Dermis microvascular lymphatic vessel endothelial cell (primary cell): Measurements from ENCODE around the gene ALKAL2. TPM values are rescaled to one million over a fixed set of nuclear protein-coding genes. Genes with fewer than 3 reads are reported as not detected.
A peak's percentile ranks its signal among the peaks of the same experiment; 100 is the strongest.
"Not testable (repeated sequence)": the region's sequence is repeated elsewhere in the genome, so short reads cannot be mapped to it uniquely, and the experiment has no call there.

Experiments
- DNase-seq, 2 donors: peaks; one replicate each; pipeline versions ENCODE4 v3.0.0 to v3.0.0-alpha.2; 2010; ENCODE audit warnings: low read depth in 2 of 2
- total RNA-seq: library from RNA; depleted of rRNA; stranded (reverse); fragments of >200 nt; gene quantifications from 2 replicates; pipeline ENCODE4 v1.2.1, GENCODE V29; 2014

Gene ALKAL2
- not detected in 2 replicates for total RNA-seq

DNA sequence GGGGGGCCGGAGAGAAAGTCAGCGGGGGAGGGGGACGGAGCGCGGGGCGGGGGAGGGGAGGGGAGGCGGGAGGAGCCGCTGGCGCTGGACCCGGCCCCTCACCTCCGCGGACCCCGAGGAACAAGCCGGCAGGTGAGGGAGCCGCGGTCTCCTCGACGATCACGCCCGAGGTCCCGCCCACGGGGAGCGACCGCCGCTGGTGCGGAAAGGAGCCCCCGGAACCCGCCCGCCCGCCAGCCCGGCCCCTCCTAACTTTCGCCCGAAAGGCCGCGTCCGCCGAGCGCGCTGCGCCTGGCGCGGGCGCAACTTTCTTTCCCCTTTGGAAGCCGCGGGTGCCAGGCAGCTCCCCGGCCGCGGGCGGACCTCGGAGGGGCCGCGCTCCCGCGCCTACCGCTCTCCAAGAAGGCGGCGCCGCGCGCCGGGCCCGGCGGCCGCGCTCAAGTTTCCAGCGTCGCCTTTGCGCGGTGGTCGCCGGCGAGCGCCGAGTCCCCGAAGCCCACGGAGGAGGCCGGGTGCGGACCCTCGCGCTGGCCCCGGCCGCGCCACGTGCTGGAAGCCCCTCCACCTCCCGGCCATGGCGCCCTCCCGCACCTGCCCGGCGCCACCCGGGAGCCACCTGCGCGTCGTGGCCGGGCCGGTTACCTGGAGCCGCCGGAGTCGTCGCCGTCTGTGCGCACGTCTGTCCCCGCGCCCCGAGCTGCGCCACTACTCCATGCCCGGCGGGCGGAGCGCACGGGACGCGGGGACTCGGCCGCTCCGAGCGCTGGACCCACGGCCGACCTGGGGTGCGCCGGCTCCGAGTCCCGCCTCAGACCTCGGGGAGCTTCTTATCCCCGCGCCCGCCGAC is at the start of gene ALKAL2:
Gene ALKAL2, minus strand, starts transcription at position 181 of the 847 bp plus-strand sequence. CDS start 256 bp downstream, outside the sequence.
- peak in 1 of 2 donors; percentile 12 for DNase-seq

DNA sequence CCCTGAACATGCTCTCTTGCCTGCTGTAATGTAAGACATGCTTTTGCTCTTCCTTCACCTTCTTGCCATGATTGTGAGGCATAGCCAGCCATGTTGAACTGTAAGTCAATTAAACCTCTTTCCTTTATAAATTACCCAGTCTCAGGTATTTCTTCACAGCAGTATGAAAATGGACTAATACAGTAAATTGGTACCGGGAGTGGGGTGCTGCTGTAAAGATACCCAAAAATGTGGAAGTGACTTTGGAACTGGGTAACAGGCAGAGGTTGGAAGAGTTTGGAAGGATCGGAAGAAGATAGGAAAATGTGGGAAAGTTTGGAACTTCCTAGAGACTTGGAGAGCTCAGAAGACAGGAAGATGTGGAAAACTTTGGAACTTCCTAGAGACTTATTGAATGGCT is 49.1 kb upstream of the ALKAL2 start:
- DNase-seq, result not testable (repeated sequence)

DNA sequence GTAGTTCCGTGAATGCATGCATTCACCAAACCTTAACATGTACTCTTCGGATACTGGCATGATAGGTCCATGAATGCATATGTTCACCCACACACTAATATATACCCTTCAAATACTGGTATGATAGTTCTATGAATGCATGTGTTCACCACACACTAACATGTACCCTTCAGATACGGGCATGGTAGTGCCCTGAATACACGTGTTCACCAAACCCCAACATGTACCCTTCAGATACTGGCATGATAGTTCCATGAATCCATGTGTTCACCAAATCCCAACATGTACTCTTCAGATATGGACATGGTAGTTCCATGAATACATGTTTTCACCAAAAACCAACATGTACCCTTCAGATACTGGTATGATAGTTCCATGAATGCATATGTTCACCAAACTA is 48.5 kb upstream of the ALKAL2 start:
- no peak for DNase-seq

- no peak for DNase-seq
Measured at GRCh38 chr2:332592-332991, 44.7 kb upstream of the ALKAL2 start.

DNA sequence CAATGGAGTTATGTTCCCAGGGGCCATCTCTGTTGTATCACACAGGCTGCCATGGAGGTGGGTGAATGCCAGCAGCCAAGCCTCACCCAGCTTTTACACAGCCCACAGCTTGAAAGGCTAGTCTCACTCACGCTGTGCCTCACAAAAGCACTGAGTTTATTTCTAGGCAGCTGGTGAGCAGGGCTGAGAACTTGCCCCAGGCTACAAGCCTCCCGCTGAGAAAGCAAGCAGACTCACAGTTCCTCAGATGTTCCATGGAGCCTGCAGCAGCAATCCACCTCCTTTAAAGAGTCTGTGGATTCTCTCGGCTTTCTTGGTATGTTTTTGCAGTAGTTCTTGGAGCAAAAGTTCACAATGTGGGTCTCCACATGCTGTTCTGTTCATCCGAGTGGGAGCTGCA is 40.9 kb upstream of the ALKAL2 start:
- DNase-seq, result no peak

DNA sequence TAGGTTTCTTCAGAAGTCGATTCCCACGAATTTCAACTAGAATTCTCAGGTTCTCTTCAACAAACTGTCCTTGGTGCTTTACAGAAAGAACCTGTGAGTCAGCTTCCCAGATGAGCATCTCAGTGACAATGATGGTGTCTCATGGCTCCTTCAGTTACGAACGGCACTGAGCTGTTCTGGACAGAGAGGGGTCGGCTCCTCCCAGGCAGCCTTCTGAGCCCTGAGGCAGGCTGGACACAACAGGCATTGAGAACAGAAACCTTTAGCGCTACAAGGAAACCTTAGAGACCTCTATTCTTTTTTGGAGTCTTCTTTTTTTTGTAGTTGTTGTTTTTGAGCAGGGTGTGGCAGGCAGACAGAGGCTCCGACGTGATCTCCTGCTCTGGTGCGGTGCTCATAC is 35.1 kb upstream of the ALKAL2 start:
- no peak for DNase-seq

GRCh38 chr2:322326-322725 is 34.4 kb upstream of the ALKAL2 start:
- DNase-seq, result no peak

GRCh38 chr2:320561-320960 is 32.7 kb upstream of the ALKAL2 start:
- DNase-seq, result no peak

- DNase-seq, result no peak
Measured at GRCh38 chr2:319059-319600, 31.2 kb upstream of the ALKAL2 start.

- no peak for DNase-seq
Measured at GRCh38 chr2:317501-318424, 29.9 kb upstream of the ALKAL2 start.

DNA sequence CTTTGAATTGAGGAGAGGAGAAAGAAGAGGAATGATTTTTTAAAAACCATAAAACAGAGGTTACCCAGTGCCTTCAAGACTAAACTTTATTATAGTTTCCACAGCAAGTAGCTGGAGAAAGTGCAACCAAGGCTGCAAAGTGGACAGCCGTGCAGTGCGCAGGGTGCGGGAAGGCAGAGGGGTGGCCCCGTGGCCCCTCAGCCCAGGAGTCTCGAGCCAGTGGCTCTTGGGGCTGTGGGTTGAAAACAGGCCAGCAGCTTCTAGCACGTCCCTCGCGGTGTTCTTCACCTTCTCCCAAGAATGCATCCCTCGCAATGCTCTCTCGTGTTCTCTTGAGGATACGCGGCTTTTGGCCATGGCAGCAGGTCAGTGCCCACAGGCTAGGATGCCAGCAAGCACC is 28.5 kb upstream of the ALKAL2 start:
- DNase-seq, result no peak

GRCh38 chr2:315925-316324 is 28.0 kb upstream of the ALKAL2 start:
- DNase-seq, result not testable (repeated sequence)

GRCh38 chr2:314561-315336 is 26.9 kb upstream of the ALKAL2 start:
- DNase-seq, result no peak

- no peak for DNase-seq
Measured at GRCh38 chr2:313991-314390, 26.1 kb upstream of the ALKAL2 start.

- DNase-seq, result no peak
Measured at GRCh38 chr2:310994-311393, 23.1 kb upstream of the ALKAL2 start.

DNA sequence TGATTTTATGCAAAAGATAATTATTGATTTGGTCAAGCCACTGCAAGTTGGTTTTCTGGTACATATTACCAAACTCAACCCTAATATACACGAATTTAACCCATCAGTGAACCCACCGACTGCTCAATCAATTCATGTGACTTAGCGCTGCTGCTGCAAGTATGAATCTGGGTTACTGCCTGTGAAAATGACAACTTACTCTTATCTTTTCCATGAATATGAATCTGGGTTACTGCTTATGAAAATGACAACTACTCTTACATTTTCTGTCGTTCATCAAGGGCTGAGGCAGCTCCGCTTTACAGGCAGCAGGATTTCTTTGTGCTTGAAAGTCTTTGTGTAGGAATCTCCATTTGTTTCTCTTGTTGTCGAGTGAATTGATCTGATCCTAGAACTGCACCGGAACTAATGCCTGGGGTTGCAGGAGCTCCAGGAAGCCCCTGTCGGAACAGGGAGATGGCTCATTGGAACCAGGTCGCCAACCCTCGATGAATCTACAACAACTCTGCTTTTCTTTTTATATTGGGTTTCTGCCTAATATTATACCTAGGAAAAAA is 22.1 kb upstream of the ALKAL2 start:
- DNase-seq, result no peak

DNA sequence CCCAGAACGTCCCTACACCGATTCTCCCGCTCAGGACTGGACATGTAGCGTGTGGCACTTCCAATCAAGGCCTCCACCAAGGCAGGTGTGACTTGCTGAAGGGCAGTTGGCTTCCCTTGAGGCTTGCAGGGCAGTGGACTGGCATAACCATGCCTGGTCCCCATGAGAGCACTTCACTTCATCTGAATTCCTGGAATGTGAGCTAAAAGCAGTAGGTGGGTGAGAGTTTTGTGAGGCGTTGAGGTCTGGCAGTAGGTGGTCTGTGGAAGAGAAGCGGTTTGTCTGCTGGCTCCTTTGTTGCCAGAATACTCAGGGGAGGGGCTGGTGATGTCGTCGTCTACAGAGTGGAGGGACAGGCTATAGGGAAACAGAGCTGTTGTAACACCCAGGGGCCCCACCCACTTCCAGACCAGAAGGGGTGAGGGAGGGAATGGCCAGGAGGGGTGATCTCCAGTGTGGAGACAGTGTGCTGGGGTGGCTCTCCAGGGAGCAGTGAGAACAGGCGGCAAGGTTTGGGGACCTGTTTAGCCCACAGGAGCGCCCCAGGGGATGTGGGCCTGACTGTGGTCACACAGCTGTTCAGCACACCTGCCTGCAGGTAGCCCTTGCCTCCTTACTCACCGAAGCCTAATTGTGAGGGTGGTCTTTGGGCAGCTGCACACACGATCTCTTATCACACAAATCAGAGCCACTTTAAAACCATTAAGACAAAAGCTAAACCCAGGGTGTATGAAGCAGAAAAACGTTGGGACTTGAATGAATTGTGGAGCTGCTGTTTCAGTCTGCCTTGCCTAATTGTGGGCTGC is 21.5 kb upstream of the ALKAL2 start:
- no peak for DNase-seq

DNA sequence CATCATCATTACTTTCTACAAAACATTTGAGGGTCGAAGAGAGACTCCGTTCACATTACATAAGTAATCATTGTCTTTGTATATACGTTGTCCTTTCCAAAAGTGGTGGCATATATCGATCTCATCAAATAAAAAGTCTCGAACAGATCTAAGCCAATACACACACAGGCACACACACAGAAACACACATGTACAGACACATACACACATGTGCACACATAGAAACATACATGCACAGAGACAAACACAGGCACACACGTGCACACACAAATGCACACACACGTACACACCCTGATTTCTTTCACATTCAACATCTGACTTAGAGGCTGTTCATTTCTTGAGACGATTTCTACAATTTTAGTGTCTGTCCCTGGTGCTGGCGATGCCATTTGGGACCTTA is 17.5 kb upstream of the ALKAL2 start:
- no peak for DNase-seq

DNA sequence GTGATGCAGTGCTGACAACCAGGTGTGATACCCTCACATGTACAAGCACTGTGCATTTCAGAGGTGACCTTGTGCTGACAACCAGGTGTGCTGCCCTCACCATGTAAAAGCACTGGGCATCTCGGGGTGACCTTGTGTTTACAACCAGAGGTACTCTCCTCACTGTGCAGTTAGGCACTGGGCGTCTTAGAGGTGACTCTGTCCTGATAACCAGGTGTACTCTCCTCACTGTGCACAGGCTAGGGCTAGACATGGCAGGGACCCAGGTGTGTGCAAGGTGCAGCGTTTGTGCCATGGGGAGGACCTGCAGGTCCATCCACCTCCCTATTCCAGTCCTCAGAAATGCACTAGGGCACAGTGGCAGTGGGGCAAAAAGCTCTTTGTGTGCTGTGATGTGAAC is 8.5 kb upstream of the ALKAL2 start:
- no peak for DNase-seq

GRCh38 chr2:295090-295489 is 7.2 kb upstream of the ALKAL2 start:
- DNase-seq, result no peak
